Smooth muscle cell (in vitro differentiated cells): ENCODE results near the gene GBP7. TPM values are rescaled to one million over a fixed set of nuclear protein-coding genes. Genes with fewer than 3 reads are reported as not detected.

Experiments
- DNase-seq: peaks from one replicate; lab custom pipeline; 2025; ENCODE audit not compliant: unreplicated experiment; lab: John Stamatoyannopoulos, UW
- H2AFZ ChIP-seq: fragments of 200-600 bp; sonication (generic); 2 replicates; pipeline ENCODE4 v1.6.0; 2016; ENCODE audit warnings: antibody characterized with exemption, low read depth, mild to moderate bottlenecking
- H3F3A ChIP-seq: fragments of 200-600 bp; sonication (generic); 2 replicates; pipeline ENCODE4 v1.6.0; 2017; ENCODE audit warnings: antibody characterized with exemption, low read depth
- H3K27ac ChIP-seq: fragments of 200-600 bp; sonication (generic); 2 replicates; pipeline ENCODE4 v1.5.1; 2016; ENCODE audit warnings: low read depth, mild to moderate bottlenecking
- H3K27me3 ChIP-seq: fragments of 200-600 bp; sonication (generic); 2 replicates; pipeline ENCODE4 v1.6.1; 2016; ENCODE audit warnings: low read depth, mild to moderate bottlenecking
- H3K36me3 ChIP-seq: fragments of 200-600 bp; sonication (generic); 2 replicates; pipeline ENCODE4 v1.5.1; 2016; ENCODE audit warnings: low read depth
- H3K4me1 ChIP-seq: fragments of 200-600 bp; sonication (generic); 2 replicates; pipeline ENCODE4 v1.5.1; 2016; ENCODE audit warnings: low read depth
- H3K4me2 ChIP-seq: fragments of 200-600 bp; sonication (generic); 2 replicates; pipeline ENCODE4 v1.6.0; 2016; ENCODE audit warnings: mild to moderate bottlenecking
- H3K4me3 ChIP-seq: fragments of 200-600 bp; sonication (generic); 2 replicates; pipeline ENCODE4 v1.5.1; 2016; ENCODE audit warnings: mild to moderate bottlenecking
- H3K79me2 ChIP-seq: fragments of 200-600 bp; sonication (generic); 2 replicates; pipeline ENCODE4 v1.6.0; 2016; ENCODE audit warnings: low read depth, mild to moderate bottlenecking
- H3K9ac ChIP-seq: fragments of 200-600 bp; sonication (generic); 2 replicates; pipeline ENCODE4 v1.6.0; 2016; ENCODE audit warnings: low read depth
- H3K9me3 ChIP-seq: fragments of 200-600 bp; sonication (generic); replicated peaks from 2 replicates; pipeline ENCODE4 v1.5.1; 2016; ENCODE audit warnings: low read depth
- H4K20me1 ChIP-seq: fragments of 200-600 bp; sonication (generic); 2 replicates; pipeline ENCODE4 v1.6.0; 2016; ENCODE audit warnings: low read depth
- WGBS: methylation state at CpG from one replicate; pipeline ENCODE4 v1.1.7; 2016; ENCODE audit warnings: low lambda C conversion rate; 5-methylcytosine and 5-hydroxymethylcytosine counted together
- polyA plus RNA-seq: library from polyadenylated mRNA; unstranded; fragments of >200 nt; fragmentation: Nextera tagmentation; extraction: Ambion mirVana; gene quantifications from 2 replicates; pipeline ENCODE4 v1.2.1, GENCODE V29; 2016
- total RNA-seq: library from RNA; depleted of rRNA; stranded (reverse); fragments of >200 nt; gene quantifications from 2 replicates; pipeline ENCODE4 v1.2.3, GENCODE V29; 2014
- TF ChIP-seq, protein P1 (sequence below): fragments of 200-600 bp; sonication (generic); IDR thresholded peaks from 2 replicates; pipeline ENCODE4 v1.5.1; 2017; ENCODE audit warnings: borderline replicate concordance, mild to moderate bottlenecking, antibody characterized with exemption; ENCODE audit not compliant: insufficient read depth, poor library complexity, severe bottlenecking

Gene GBP7
- total and polyA plus RNA-seq, 2 experiments from 2014 or later: not detected

DNA sequence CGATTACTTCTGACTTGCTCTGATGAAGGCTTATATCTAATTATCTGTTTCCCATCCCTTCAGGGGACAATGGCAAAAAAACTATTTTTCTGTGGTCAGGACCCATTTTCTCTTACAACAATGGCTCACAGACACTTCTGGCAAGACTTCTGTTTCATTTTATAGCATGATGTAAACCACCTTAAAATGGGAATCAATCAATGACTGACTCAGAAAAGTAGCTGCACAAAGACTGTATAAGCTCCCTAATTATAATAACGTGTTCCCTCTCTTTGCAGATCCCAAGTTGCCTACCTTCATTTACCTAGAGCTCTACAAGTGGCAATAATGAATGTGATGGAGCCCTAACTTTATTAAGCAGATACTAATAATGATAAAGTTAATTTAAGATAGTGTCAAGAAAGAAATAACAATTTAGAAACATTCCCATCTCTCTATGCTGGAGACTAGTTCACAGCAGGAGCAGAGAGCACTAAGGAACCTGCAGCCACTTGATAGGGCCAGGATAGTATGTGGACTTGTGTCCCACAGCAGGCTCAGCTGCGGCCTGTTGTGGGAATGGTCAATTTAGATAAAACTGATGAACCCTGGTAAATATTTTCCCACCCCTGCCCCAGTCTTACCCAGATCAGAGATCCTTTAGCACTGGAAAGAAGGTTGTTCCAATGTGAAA lies 50.4 kb downstream of the GBP7 start:
- Histone ChIP-seq H3K27ac (peak overlapping the region; percentile 34), H3F3A (no peaks in the 10 kb centered on the region), H3K79me2 (no peaks in the 10 kb centered on the region), H3K36me3 (no peaks in the 10 kb centered on the region), H3K4me2 (peak overlapping the region; percentile 79), H3K27me3 (no peaks in the 10 kb centered on the region), H3K4me3 (peak overlapping the region; percentile 41), H3K9me3 (no peaks in the 10 kb centered on the region), H4K20me1 (no peaks in the 10 kb centered on the region), H3K9ac (peak overlapping the region; percentile 1), H3K4me1 (peaks cover 11% of the 10 kb centered on the region), H2AFZ (peak overlapping the region; percentile 85)
- TF ChIP-seq, protein P1, sequence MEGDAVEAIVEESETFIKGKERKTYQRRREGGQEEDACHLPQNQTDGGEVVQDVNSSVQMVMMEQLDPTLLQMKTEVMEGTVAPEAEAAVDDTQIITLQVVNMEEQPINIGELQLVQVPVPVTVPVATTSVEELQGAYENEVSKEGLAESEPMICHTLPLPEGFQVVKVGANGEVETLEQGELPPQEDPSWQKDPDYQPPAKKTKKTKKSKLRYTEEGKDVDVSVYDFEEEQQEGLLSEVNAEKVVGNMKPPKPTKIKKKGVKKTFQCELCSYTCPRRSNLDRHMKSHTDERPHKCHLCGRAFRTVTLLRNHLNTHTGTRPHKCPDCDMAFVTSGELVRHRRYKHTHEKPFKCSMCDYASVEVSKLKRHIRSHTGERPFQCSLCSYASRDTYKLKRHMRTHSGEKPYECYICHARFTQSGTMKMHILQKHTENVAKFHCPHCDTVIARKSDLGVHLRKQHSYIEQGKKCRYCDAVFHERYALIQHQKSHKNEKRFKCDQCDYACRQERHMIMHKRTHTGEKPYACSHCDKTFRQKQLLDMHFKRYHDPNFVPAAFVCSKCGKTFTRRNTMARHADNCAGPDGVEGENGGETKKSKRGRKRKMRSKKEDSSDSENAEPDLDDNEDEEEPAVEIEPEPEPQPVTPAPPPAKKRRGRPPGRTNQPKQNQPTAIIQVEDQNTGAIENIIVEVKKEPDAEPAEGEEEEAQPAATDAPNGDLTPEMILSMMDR: no peak
- DNase-seq: no peak
- WGBS: 70% methylated on average over 3 of the region's 3 CpGs

DNA sequence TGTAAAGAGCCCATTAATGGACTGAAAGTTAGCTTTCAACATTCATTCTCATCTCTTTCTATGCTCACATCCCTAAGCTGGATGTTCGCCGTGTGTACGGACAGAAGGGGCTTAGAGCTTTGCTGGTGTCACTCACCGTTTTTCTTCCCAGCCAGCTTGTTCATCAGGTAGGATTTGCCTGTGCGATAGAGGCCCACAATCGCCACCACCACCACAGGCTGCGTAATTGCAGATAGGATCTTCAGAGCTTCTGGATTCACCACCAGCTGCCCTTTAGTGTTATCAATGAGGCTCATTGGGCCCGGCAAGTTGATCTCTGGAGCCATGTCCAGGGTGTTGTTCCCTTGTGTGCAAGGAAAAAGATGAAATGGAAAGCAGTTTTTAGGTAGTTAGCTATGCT lies 54.2 kb downstream of the GBP7 start:
- no peak overlapping the region for H3K9ac ChIP-seq
- no peaks in the 10 kb centered on the region for H3K9me3 ChIP-seq
- H2AFZ ChIP-seq: no peak overlapping the region
- no peak overlapping the region for H3K27ac ChIP-seq
- no peak for DNase-seq
- H3K4me2 ChIP-seq: no peak overlapping the region
- WGBS: 95% methylated on average over 8 of the region's 8 CpGs
- H3K4me3 ChIP-seq: no peak overlapping the region
- no peaks in the 10 kb centered on the region for H3K27me3 ChIP-seq
- no peaks in the 10 kb centered on the region for H3F3A ChIP-seq
- TF ChIP-seq, protein P1: no peak
- no peaks in the 10 kb centered on the region for H3K36me3 ChIP-seq
- H4K20me1 ChIP-seq: no peaks in the 10 kb centered on the region
- peaks cover 11% of the 10 kb centered on the region for H3K4me1 ChIP-seq
- H3K79me2 ChIP-seq: no peaks in the 10 kb centered on the region

DNA sequence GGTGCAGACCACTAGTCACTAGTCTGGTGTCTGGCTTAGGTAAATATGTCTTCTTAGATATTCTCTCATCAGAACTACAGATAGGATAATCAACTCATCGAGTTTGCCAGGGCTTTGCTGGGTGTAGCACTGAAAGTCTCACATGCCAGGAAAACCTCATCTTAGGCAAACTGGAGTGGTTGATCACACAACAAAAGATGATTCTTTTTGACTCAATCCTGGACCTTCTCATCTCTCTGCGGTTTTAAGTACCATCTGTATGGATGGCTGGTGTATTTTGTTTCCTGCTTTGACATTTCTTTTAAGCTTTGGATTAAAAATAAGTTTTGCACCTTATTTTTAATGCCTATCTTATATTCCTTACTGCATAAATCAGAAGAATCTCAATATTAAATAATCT lies 61.1 kb downstream of the GBP7 start:
- no peaks in the 10 kb centered on the region for H3K27me3 ChIP-seq
- H3K9ac ChIP-seq: no peak overlapping the region
- H3K4me2 ChIP-seq: no peak overlapping the region
- H3K79me2 ChIP-seq: no peaks in the 10 kb centered on the region
- no peaks in the 10 kb centered on the region for H3F3A ChIP-seq
- H4K20me1 ChIP-seq: no peaks in the 10 kb centered on the region
- H3K4me3 ChIP-seq: no peak overlapping the region
- no peak for DNase-seq
- H3K9me3 ChIP-seq: no peaks in the 10 kb centered on the region
- no peaks in the 10 kb centered on the region for H3K4me1 ChIP-seq
- WGBS: 72% methylated on average over 2 of the region's 2 CpGs
- TF ChIP-seq, protein P1: no peak
- H3K36me3 ChIP-seq: no peaks in the 10 kb centered on the region
- H2AFZ ChIP-seq: no peak overlapping the region
- H3K27ac ChIP-seq: no peak overlapping the region
